GM23338 (cell line): ENCODE measurements around the gene SLCO4A1. TPM values are rescaled to one million over a fixed set of nuclear protein-coding genes. Genes with fewer than 3 reads are reported as not detected.

Experiments
- ATAC-seq: fragments of 200-7000 bp; cut with Tn5 transposase; 3 replicates; pipeline ENCODE4 v1.9.1; 2020
- DNase-seq: peaks from one replicate; pipeline ENCODE4 v3.0.0-alpha.2; 2015; ENCODE audit warnings: low spot score
- H2AFZ ChIP-seq: fragments of 200-600 bp; sonication (generic); 2 replicates; pipeline ENCODE4 v1.8.0; 2016; ENCODE audit warnings: antibody characterized with exemption, mild to moderate bottlenecking, moderate library complexity
- H3F3A ChIP-seq: fragments of 200-600 bp; sonication (generic); replicated peaks from 2 replicates; pipeline ENCODE4 v1.8.0; 2017; ENCODE audit warnings: antibody characterized with exemption, mixed run types, low read depth
- H3K27ac ChIP-seq: fragments of 200-600 bp; sonication (generic); 2 replicates; pipeline ENCODE4 v1.6.1; 2016; ENCODE audit warnings: low read depth
- H3K27me3 ChIP-seq: fragments of 200-600 bp; sonication (generic); 2 replicates; pipeline ENCODE4 v1.8.0; 2016; ENCODE audit warnings: mild to moderate bottlenecking, mixed run types, moderate library complexity; ENCODE audit not compliant: insufficient read depth
- H3K36me3 ChIP-seq: fragments of 200-600 bp; sonication (generic); 2 replicates; pipeline ENCODE4 v1.8.0; 2016; ENCODE audit warnings: mild to moderate bottlenecking; ENCODE audit not compliant: insufficient read depth
- H3K4me1 ChIP-seq: fragments of 200-600 bp; sonication (generic); 2 replicates; pipeline ENCODE4 v1.8.0; 2016; ENCODE audit warnings: mild to moderate bottlenecking, moderate library complexity; ENCODE audit not compliant: insufficient read depth
- H3K4me2 ChIP-seq: fragments of 200-600 bp; sonication (generic); 2 replicates; pipeline ENCODE4 v1.7.1; 2017; ENCODE audit warnings: mixed run types
- H3K4me3 ChIP-seq: fragments of 200-600 bp; sonication (generic); 2 replicates; pipeline ENCODE4 v1.6.1; 2016; ENCODE audit warnings: mixed run types
- H3K79me2 ChIP-seq: fragments of 200-600 bp; sonication (generic); replicated peaks from 2 replicates; pipeline ENCODE4 v1.8.0; 2017; ENCODE audit warnings: mild to moderate bottlenecking; ENCODE audit not compliant: insufficient read depth
- H3K9me2 ChIP-seq: fragments of 200-600 bp; sonication (generic); 2 replicates; pipeline ENCODE4 v1.8.0; 2017; ENCODE audit not compliant: insufficient read depth
- H4K20me1 ChIP-seq: fragments of 200-600 bp; sonication (generic); replicated peaks from 2 replicates; pipeline ENCODE4 v1.8.0; 2017; ENCODE audit warnings: mild to moderate bottlenecking; ENCODE audit not compliant: insufficient read depth
- H3K27ac Mint-ChIP-seq: 2 replicates; pipeline ENCODE4 v1.8.0; 2020; ENCODE audit warnings: inconsistent platforms, mild to moderate bottlenecking, moderate library complexity, mixed read lengths
- H3K27me3 Mint-ChIP-seq: 3 replicates; pipeline ENCODE4 v1.8.0; 2022; ENCODE audit warnings: low read depth, mild to moderate bottlenecking, moderate library complexity, mixed read lengths, inconsistent platforms; ENCODE audit not compliant: insufficient read depth, poor library complexity
- H3K36me3 Mint-ChIP-seq: 3 replicates; pipeline ENCODE4 v1.8.0; 2021; ENCODE audit warnings: low read depth, mild to moderate bottlenecking, inconsistent platforms, moderate library complexity, mixed read lengths
- H3K4me1 Mint-ChIP-seq: 3 replicates; pipeline ENCODE4 v1.8.0; 2020; ENCODE audit warnings: mild to moderate bottlenecking, inconsistent platforms, mixed read lengths
- H3K4me3 Mint-ChIP-seq: 3 replicates; pipeline ENCODE4 v1.8.0; 2021; ENCODE audit warnings: moderate library complexity, mild to moderate bottlenecking, inconsistent platforms, mixed read lengths
- H3K9me3 Mint-ChIP-seq: 3 replicates; pipeline ENCODE4 v1.8.0; 2020; ENCODE audit warnings: moderate library complexity, mild to moderate bottlenecking, inconsistent platforms, mixed read lengths
- CREB1 ChIP-seq: fragments of 250-450 bp; sonication (Bioruptor Pico); IDR thresholded peaks from 2 replicates; pipeline ENCODE4 v1.5.0; 2020; ENCODE audit warnings: low read depth, mild to moderate bottlenecking, moderate library complexity
- EZH2 ChIP-seq: fragments of 200-600 bp; sonication (generic); IDR thresholded peaks from one replicate; pipeline ENCODE4 v1.8.0; 2017; ENCODE audit warnings: antibody characterized with exemption, mild to moderate bottlenecking, low read depth; ENCODE audit not compliant: unreplicated experiment
- EZH2phosphoT487 ChIP-seq: fragments of 200-600 bp; sonication (generic); IDR thresholded peaks from one replicate; pipeline ENCODE4 v1.8.1; 2018; ENCODE audit warnings: antibody characterized with exemption; ENCODE audit not compliant: unreplicated experiment
- JUNB ChIP-seq: IDR thresholded peaks from one replicate; pipeline ENCODE4 v1.6.1; 2016; ENCODE audit warnings: antibody characterized with exemption; ENCODE audit not compliant: unreplicated experiment
- NANOG ChIP-seq: IDR thresholded peaks from 2 replicates; pipeline ENCODE4 v1.6.1; 2016; ENCODE audit warnings: antibody characterized with exemption, borderline replicate concordance
- POLR2AphosphoS5 ChIP-seq: IDR thresholded peaks from 2 replicates; pipeline ENCODE4 v1.6.1; 2016; ENCODE audit warnings: antibody characterized with exemption, low read depth
- STAT1 ChIP-seq: IDR thresholded peaks from one replicate; pipeline ENCODE4 v1.6.1; 2016; ENCODE audit warnings: antibody characterized with exemption; ENCODE audit not compliant: unreplicated experiment
- ZNF114 ChIP-seq: fragments of 250-450 bp; sonication (Bioruptor Pico); IDR thresholded peaks from 2 replicates; pipeline ENCODE4 v1.5.0; 2020; ENCODE audit warnings: mild to moderate bottlenecking, moderate library complexity
- ZNF331 ChIP-seq: fragments of 250-450 bp; sonication (Bioruptor Pico); IDR thresholded peaks from 2 replicates; pipeline ENCODE4 v1.5.0; 2020; ENCODE audit warnings: low read depth, mild to moderate bottlenecking, moderate library complexity
- polyA plus RNA-seq: library from polyadenylated mRNA; unstranded; fragments of >200 nt; fragmentation: Nextera tagmentation; extraction: Ambion mirVana; gene quantifications from 2 replicates; pipeline ENCODE4 v1.2.1, GENCODE V29; 2016
- total RNA-seq: library from RNA; depleted of rRNA; stranded (reverse); fragments of >200 nt; shearing (Covaris generic); gene quantifications from 2 replicates; pipeline ENCODE4 v1.2.3, GENCODE V29; 2014
- TF ChIP-seq, protein P1 (sequence below): IDR thresholded peaks from 2 replicates; pipeline ENCODE4 v1.6.1; 2016; ENCODE audit warnings: antibody characterized with exemption
- TF ChIP-seq, protein P2 (sequence below), 2 experiments: fragments of 200-600 bp in 1 of 2; sonication (generic) in 1 of 2; conservative IDR thresholded peaks; 2 replicates each; pipeline versions ENCODE4 v1.5.1 to v1.6.1; 2016 to 2017; ENCODE audit warnings: antibody characterized with exemption in 2 of 2, low read depth in 2 of 2, mild to moderate bottlenecking in 2 of 2, moderate library complexity in 1 of 2
- TF ChIP-seq, protein P3 (sequence below): fragments of 250-450 bp; sonication (Bioruptor Pico); IDR thresholded peaks from 2 replicates; pipeline ENCODE4 v1.5.0; 2020; ENCODE audit warnings: mild to moderate bottlenecking, moderate library complexity

The SLCO4A1 gene
- total and polyA plus RNA-seq, 2 experiments from 2014 or later: 28.5 to 41.6 TPM

DNA sequence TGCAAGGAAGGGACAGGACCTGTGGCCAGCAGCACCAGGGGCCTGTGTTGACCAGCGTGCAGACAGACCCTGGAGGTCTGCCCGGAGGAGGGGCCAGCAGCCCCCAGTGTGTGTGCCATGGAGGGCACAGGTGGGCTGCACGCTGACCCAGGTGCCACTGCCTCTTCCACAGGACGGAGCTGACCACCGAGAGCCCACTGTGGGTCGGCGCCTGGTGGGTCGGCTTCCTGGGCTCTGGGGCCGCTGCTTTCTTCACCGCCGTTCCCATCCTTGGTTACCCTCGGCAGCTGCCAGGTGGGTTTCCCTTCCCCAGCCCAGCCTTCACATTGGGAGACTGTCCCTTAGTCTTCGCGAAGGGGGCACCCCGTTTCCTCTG lies 17.9 kb downstream of the SLCO4A1 start:
- Mint-ChIP-seq H3K4me3 (no peak overlapping the region), H3K4me1 (peaks cover 7% of the 10 kb centered on the region), H3K27ac (no peak overlapping the region), H3K36me3 (no peaks in the 10 kb centered on the region; the same call in 2 of the 3 replicates), H3K9me3 (no peaks in the 10 kb centered on the region), H3K27me3 (peaks cover 1% of the 10 kb centered on the region)
- Histone ChIP-seq H3K4me1 (no peaks in the 10 kb centered on the region), H3K4me2 (no peak overlapping the region), H3K9me2 (no peaks in the 10 kb centered on the region), H2AFZ (no peak overlapping the region), H3K79me2 (0 out of 2 replicates have a peak, but pooled peaks cover 6% of the 10 kb centered on the region), H4K20me1 (no peaks in the 10 kb centered on the region; the same call in 1 of the 2 replicates), H3K27ac (no peak overlapping the region), H3F3A (no peaks in the 10 kb centered on the region), H3K4me3 (no peak overlapping the region), H3K36me3 (no peaks in the 10 kb centered on the region; the same call in 1 of the 2 replicates), H3K27me3 (no peaks in the 10 kb centered on the region)
- no peak for ATAC-seq
- no peak for DNase-seq
- TF ChIP-seq ZNF114 (no peak), EZH2phosphoT487 (no peak), NANOG (no peak), ZNF331 (no peak), EZH2 (no peak), STAT1 (no peak), POLR2AphosphoS5 (no peak)
- TF ChIP-seq, protein P1, sequence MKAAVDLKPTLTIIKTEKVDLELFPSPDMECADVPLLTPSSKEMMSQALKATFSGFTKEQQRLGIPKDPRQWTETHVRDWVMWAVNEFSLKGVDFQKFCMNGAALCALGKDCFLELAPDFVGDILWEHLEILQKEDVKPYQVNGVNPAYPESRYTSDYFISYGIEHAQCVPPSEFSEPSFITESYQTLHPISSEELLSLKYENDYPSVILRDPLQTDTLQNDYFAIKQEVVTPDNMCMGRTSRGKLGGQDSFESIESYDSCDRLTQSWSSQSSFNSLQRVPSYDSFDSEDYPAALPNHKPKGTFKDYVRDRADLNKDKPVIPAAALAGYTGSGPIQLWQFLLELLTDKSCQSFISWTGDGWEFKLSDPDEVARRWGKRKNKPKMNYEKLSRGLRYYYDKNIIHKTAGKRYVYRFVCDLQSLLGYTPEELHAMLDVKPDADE: no peak
- TF ChIP-seq, protein P2, sequence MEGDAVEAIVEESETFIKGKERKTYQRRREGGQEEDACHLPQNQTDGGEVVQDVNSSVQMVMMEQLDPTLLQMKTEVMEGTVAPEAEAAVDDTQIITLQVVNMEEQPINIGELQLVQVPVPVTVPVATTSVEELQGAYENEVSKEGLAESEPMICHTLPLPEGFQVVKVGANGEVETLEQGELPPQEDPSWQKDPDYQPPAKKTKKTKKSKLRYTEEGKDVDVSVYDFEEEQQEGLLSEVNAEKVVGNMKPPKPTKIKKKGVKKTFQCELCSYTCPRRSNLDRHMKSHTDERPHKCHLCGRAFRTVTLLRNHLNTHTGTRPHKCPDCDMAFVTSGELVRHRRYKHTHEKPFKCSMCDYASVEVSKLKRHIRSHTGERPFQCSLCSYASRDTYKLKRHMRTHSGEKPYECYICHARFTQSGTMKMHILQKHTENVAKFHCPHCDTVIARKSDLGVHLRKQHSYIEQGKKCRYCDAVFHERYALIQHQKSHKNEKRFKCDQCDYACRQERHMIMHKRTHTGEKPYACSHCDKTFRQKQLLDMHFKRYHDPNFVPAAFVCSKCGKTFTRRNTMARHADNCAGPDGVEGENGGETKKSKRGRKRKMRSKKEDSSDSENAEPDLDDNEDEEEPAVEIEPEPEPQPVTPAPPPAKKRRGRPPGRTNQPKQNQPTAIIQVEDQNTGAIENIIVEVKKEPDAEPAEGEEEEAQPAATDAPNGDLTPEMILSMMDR (conservative IDR thresholded peaks at IDR 0.05; ENCODE audit: low read depth in 2 of 2): no peak

DNA sequence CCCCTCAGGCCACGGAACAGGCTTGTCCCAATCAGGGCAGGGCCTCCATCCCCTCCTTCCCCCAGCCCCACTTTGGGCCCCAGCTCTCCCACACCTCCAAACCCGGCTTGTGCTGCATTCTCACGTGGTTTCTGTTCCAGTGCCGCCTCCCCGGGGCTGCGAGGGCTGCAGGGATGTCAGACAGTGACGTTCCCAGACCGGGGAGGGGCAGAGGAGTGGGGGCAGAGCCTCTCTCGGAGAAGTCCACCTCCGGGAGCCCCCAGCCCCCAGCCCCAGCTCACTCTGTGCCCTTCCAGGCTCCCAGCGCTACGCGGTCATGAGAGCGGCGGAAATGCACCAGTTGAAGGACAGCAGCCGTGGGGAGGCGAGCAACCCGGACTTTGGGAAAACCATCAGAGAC lies 18.5 kb downstream of the SLCO4A1 start:
- no peak for ATAC-seq
- TF ChIP-seq, protein P3, sequence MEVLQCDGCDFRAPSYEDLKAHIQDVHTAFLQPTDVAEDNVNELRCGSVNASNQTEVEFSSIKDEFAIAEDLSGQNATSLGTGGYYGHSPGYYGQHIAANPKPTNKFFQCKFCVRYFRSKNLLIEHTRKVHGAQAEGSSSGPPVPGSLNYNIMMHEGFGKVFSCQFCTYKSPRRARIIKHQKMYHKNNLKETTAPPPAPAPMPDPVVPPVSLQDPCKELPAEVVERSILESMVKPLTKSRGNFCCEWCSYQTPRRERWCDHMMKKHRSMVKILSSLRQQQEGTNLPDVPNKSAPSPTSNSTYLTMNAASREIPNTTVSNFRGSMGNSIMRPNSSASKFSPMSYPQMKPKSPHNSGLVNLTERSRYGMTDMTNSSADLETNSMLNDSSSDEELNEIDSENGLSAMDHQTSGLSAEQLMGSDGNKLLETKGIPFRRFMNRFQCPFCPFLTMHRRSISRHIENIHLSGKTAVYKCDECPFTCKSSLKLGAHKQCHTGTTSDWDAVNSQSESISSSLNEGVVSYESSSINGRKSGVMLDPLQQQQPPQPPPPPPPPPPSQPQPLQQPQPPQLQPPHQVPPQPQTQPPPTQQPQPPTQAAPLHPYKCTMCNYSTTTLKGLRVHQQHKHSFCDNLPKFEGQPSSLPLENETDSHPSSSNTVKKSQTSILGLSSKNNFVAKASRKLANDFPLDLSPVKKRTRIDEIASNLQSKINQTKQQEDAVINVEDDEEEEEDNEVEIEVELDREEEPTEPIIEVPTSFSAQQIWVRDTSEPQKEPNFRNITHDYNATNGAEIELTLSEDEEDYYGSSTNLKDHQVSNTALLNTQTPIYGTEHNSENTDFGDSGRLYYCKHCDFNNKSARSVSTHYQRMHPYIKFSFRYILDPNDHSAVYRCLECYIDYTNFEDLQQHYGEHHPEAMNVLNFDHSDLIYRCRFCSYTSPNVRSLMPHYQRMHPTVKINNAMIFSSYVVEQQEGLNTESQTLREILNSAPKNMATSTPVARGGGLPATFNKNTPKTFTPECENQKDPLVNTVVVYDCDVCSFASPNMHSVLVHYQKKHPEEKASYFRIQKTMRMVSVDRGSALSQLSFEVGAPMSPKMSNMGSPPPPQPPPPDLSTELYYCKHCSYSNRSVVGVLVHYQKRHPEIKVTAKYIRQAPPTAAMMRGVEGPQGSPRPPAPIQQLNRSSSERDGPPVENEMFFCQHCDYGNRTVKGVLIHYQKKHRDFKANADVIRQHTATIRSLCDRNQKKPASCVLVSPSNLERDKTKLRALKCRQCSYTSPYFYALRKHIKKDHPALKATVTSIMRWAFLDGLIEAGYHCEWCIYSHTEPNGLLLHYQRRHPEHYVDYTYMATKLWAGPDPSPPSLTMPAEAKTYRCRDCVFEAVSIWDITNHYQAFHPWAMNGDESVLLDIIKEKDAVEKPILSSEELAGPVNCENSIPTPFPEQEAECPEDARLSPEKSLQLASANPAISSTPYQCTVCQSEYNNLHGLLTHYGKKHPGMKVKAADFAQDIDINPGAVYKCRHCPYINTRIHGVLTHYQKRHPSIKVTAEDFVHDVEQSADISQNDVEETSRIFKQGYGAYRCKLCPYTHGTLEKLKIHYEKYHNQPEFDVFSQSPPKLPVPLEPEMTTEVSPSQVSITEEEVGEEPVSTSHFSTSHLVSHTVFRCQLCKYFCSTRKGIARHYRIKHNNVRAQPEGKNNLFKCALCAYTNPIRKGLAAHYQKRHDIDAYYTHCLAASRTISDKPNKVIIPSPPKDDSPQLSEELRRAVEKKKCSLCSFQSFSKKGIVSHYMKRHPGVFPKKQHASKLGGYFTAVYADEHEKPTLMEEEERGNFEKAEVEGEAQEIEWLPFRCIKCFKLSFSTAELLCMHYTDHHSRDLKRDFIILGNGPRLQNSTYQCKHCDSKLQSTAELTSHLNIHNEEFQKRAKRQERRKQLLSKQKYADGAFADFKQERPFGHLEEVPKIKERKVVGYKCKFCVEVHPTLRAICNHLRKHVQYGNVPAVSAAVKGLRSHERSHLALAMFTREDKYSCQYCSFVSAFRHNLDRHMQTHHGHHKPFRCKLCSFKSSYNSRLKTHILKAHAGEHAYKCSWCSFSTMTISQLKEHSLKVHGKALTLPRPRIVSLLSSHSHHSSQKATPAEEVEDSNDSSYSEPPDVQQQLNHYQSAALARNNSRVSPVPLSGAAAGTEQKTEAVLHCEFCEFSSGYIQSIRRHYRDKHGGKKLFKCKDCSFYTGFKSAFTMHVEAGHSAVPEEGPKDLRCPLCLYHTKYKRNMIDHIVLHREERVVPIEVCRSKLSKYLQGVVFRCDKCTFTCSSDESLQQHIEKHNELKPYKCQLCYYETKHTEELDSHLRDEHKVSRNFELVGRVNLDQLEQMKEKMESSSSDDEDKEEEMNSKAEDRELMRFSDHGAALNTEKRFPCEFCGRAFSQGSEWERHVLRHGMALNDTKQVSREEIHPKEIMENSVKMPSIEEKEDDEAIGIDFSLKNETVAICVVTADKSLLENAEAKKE (CRISPR knock-in tag): no peak
- TF ChIP-seq STAT1 (no peak), CREB1 (CRISPR knock-in tag) (no peak), ZNF114 (no peak), JUNB (no peak), ZNF331 (no peak)
- TF ChIP-seq, protein P1: no peak

More for the DNA sequence above, 18.5 kb downstream of the SLCO4A1 start:
- no peaks in the 10 kb centered on the region; the same call in 1 of the 2 replicates for H3K36me3 ChIP-seq
- Mint-ChIP-seq H3K27ac (no peak overlapping the region), H3K27me3 (peaks cover 1% of the 10 kb centered on the region), H3K36me3 (no peaks in the 10 kb centered on the region; the same call in 2 of the 3 replicates), H3K4me3 (no peak overlapping the region), H3K9me3 (no peaks in the 10 kb centered on the region), H3K4me1 (peaks cover 7% of the 10 kb centered on the region)
- DNase-seq: no peak
- no peak overlapping the region for H3K4me2 ChIP-seq
- no peaks in the 10 kb centered on the region for H3K4me1 ChIP-seq
- no peak overlapping the region for H3K27ac ChIP-seq
- H4K20me1 ChIP-seq: no peaks in the 10 kb centered on the region; the same call in 1 of the 2 replicates
- no peaks in the 10 kb centered on the region for H3K27me3 ChIP-seq
- H3K79me2 ChIP-seq: 0 out of 2 replicates have a peak, but pooled peaks cover 3% of the 10 kb centered on the region
- no peak overlapping the region for H2AFZ ChIP-seq
- H3K9me2 ChIP-seq: no peaks in the 10 kb centered on the region
- no peak overlapping the region for H3K4me3 ChIP-seq
- H3F3A ChIP-seq: no peaks in the 10 kb centered on the region
